HepG2 (cell line): Measurements from ENCODE around the gene SLC25A1. TPM values are rescaled to one million over a fixed set of nuclear protein-coding genes. Genes with fewer than 3 reads are reported as not detected.

Source experiments
- ATAC-seq: fragments of 200-7000 bp; cut with Tn5 transposase; 3 replicates; pipeline ENCODE4 v1.9.1; 2020; ENCODE audit warnings: mild to moderate bottlenecking, moderate library complexity
- BruUV-seq: library from RNA; stranded (reverse); fragments of 400-500 nt; replicated peaks from 2 replicates; lab custom pipeline; 2021; lab: Mats Ljungman, UMichigan
- CTCF ChIA-PET: fragments of 300-600 bp; formaldehyde crosslinking; extraction: SDS; loops from one replicate; lab custom pipeline; 2021; ENCODE audit warnings: low total read pairs, inconsistent platforms, low intra/inter-chr PET ratio; lab: Yijun Ruan, JAX
- POLR2A ChIA-PET: fragments of 350-600 bp; sonication (Branson Sonifier 250); formaldehyde crosslinking; loops from one replicate; lab custom pipeline; 2020; ENCODE audit warnings: antibody characterized with exemption, inconsistent platforms; lab: Yijun Ruan, JAX
- DNase-seq: peaks from one replicate; pipeline ENCODE4 v3.0.0-alpha.2; 2015; ENCODE audit warnings: low spot score
- FAIRE-seq: peaks from 3 replicates; lab custom pipeline; 2011; peaks lifted over from hg19 to GRCh38; lab: Jason Lieb, UNC
- H2AFZ ChIP-seq: one replicate; pipeline ENCODE4 v1.6.1; 2011; ENCODE audit warnings: low read length, inconsistent platforms
- H3K27ac ChIP-seq: fragments of 300-600 bp; 3 replicates; pipeline ENCODE4 v1.8.0; 2011; ENCODE audit warnings: mixed run types, mild to moderate bottlenecking, mixed read lengths, low read length, inconsistent platforms; ENCODE audit not compliant: insufficient read depth; ENCODE audit errors: extremely low read length
- H3K27me3 ChIP-seq, 2 experiments: fragments of 200-600 bp in 1 of 2; 2 replicates in 1 of 2; 3 replicates in 1 of 2; pipeline versions ENCODE4 v1.6.0 to v1.8.0; 2011; ENCODE audit warnings: low read length in 2 of 2, mild to moderate bottlenecking in 2 of 2, moderate library complexity in 2 of 2, inconsistent platforms in 1 of 2; ENCODE audit not compliant: insufficient read depth in 2 of 2, control insufficient read depth in 1 of 2
- H3K36me3 ChIP-seq, 2 experiments: fragments of 200-600 bp in 1 of 2; replicated peaks in 1 of 2; 2 replicates in 1 of 2; 3 replicates in 1 of 2; pipeline versions ENCODE4 v1.5.1 to v1.8.0; 2011; ENCODE audit warnings: low read length in 2 of 2, inconsistent platforms in 1 of 2; ENCODE audit not compliant: insufficient read depth in 2 of 2, control insufficient read depth in 1 of 2
- H3K4me1 ChIP-seq: 2 replicates; pipeline ENCODE4 v1.5.1; 2012; ENCODE audit warnings: low read length, inconsistent platforms; ENCODE audit not compliant: insufficient read depth
- H3K4me2 ChIP-seq: 2 replicates; pipeline ENCODE4 v1.6.0; 2011; ENCODE audit warnings: low read depth, low read length, inconsistent platforms
- H3K4me3 ChIP-seq, 3 experiments: fragments of 200-600 bp in 1 of 3; sonication (generic), shearing (Covaris generic) in 1 of 3; replicated peaks in 1 of 3; 2 replicates each; pipeline ENCODE4 v1.5.1; 2011 to 2016; ENCODE audit warnings: low read length in 3 of 3, inconsistent platforms in 2 of 3, low read depth in 2 of 3, mild to moderate bottlenecking in 2 of 3, control low read depth in 1 of 3, mixed read lengths in 1 of 3; ENCODE audit not compliant: insufficient read depth in 1 of 3
- H3K79me2 ChIP-seq: one replicate; pipeline ENCODE4 v1.6.1; 2011; ENCODE audit warnings: low read length, inconsistent platforms; ENCODE audit not compliant: insufficient read depth
- H3K9ac ChIP-seq: 2 replicates; pipeline ENCODE4 v1.6.0; 2011; ENCODE audit warnings: mild to moderate bottlenecking, low read depth, low read length, inconsistent platforms; ENCODE audit not compliant: insufficient read depth
- H3K9me3 ChIP-seq: 2 replicates; pipeline ENCODE4 v1.5.1; 2012; ENCODE audit warnings: mild to moderate bottlenecking, low read length
- H4K20me1 ChIP-seq: 2 replicates; pipeline ENCODE4 v1.6.0; 2011; ENCODE audit warnings: inconsistent platforms, mild to moderate bottlenecking, low read length, moderate library complexity; ENCODE audit not compliant: insufficient read depth
- BCL6 ChIP-seq: IDR thresholded peaks from 2 replicates; pipeline ENCODE4 v1.6.1; 2016; ENCODE audit warnings: missing genetic modification reagents, missing compliant biosample characterization
- CENPX ChIP-seq: sonication (generic); formaldehyde crosslinking; IDR thresholded peaks from 2 replicates; pipeline ENCODE4 v1.9.0; 2021; ENCODE audit warnings: mild to moderate bottlenecking, missing genetic modification reagents, moderate library complexity
- EED ChIP-seq: sonication (generic); formaldehyde crosslinking; IDR thresholded peaks from 2 replicates; pipeline ENCODE4 v1.5.0; 2020; ENCODE audit warnings: mild to moderate bottlenecking, missing genetic modification reagents
- PHF8 ChIP-seq: sonication (generic); formaldehyde crosslinking; IDR thresholded peaks from 2 replicates; pipeline ENCODE4 v1.5.0; 2020; ENCODE audit warnings: missing genetic modification reagents
- ZIK1 ChIP-seq: sonication (generic); formaldehyde crosslinking; IDR thresholded peaks from 2 replicates; pipeline ENCODE4 v1.5.0; 2020; ENCODE audit warnings: mild to moderate bottlenecking, low read depth, missing genetic modification reagents, borderline replicate concordance
- ZNF121 ChIP-seq: sonication (generic); formaldehyde crosslinking; IDR thresholded peaks from 2 replicates; pipeline ENCODE4 v1.5.0; 2020; ENCODE audit warnings: mild to moderate bottlenecking, missing genetic modification reagents
- WGBS: methylation state at CpG from one replicate; pipeline ENCODE4 v1.1.6; 2017; ENCODE audit warnings: low lambda C conversion rate; 5-methylcytosine and 5-hydroxymethylcytosine counted together
- in situ Hi-C: cut with HindIII; loops from 2 replicates; pipeline ENCODE4 v1.10.0; 2017; ENCODE audit warnings: low pct_unique_long_range_greater_than_20kb; ENCODE audit not compliant: extremely low pct_ligation_motif_present
- intact Hi-C: fragments of 100-400 bp; cut with micrococcal nuclease; formaldehyde crosslinking; loops from one replicate; pipeline ENCODE4 v1.10.0; 2022; ENCODE audit not compliant: unreplicated experiment
- polyA plus RNA-seq, 8 experiments: library from polyadenylated mRNA; depleted of rRNA in 3 of 8; stranded (reverse) in 7 of 8; unstranded in 1 of 8; fragments of >200 nt; fragmentation: Illumina TruSeq in 4 of 8; extraction: Trizol in 4 of 8; gene quantifications; 2 replicates each; pipeline versions ENCODE4 v1.2.1 to v1.2.3, GENCODE V29; 2011 to 2016; ENCODE audit warnings: low read depth in 4 of 8, missing spikeins in 1 of 8, mixed read lengths in 1 of 8; ENCODE audit not compliant: insufficient read depth in 1 of 8
- total RNA-seq, 5 experiments: library from RNA; depleted of rRNA; stranded (reverse); fragments of >200 nt; fragmentation: Illumina TruSeq; extraction: Trizol; gene quantifications; 2 replicates each; pipeline ENCODE4 v1.2.3, GENCODE V29; 2016; ENCODE audit warnings: low read depth in 1 of 5

The SLC25A1 gene
- total and polyA plus RNA-seq, 2 of the 13 experiments (the other 11 are each of a cell fraction or from before 2014, with no cell fraction given): 49.4 to 161 TPM

GRCh38 chr22:19167106-19167869, 11.2 kb downstream of the SLC25A1 start:
- H3K4me2 ChIP-seq: peak overlapping the region; percentile 5; the same call in 1 of the 2 replicates
- no peaks in the 10 kb centered on the region for H3K36me3 ChIP-seq
- no peaks in the 10 kb centered on the region for H3K9me3 ChIP-seq
- CTCF ChIA-PET: no interaction called here
- TF ChIP-seq ZNF121 (CRISPR knock-in tag) (peak; percentile 68), BCL6 (CRISPR knock-in tag) (no peak)
- peaks cover 8% of the 10 kb centered on the region for H3K79me2 ChIP-seq
- intact Hi-C loops: no loop called here
- no peak overlapping the region for H3K27ac ChIP-seq
- ATAC-seq (no peak), DNase-seq (no peak), FAIRE-seq (no peak)
- peaks cover 7 to 43% of the 10 kb centered on the region in 2 experiments for H3K27me3 ChIP-seq
- BruUV-seq: no TSS peak
- 17% methylated on average over 6 of the region's 13 CpGs for WGBS
- H2AFZ ChIP-seq: no peak overlapping the region
- peaks cover 27% of the 10 kb centered on the region for H3K4me1 ChIP-seq
- no peak overlapping the region for H3K4me3 ChIP-seq
- POLR2A ChIA-PET: interaction anchor here (1.3 to 1.9 kb wide), 2 partner anchors 11 to 23 kb away, joined by 3 to 5 read pairs; partner anchors contain the start of genes ESS2 and SLC25A1
- H3K9ac ChIP-seq: no peak overlapping the region
- in situ Hi-C loops: no loop called here
- 0 out of 2 replicates have a peak, but pooled peaks cover 3% of the 10 kb centered on the region for H4K20me1 ChIP-seq

- ChIA-PET POLR2A (no interaction called here), CTCF (no interaction called here)
- no peak for TF ChIP-seq ZIK1 (CRISPR knock-in tag)
- TF ChIP-seq PHF8 (CRISPR knock-in tag): no peak
- no peak for TF ChIP-seq CENPX (CRISPR knock-in tag)
- TF ChIP-seq EED (CRISPR knock-in tag): no peak
- no TSS peak for BruUV-seq
- Histone ChIP-seq H3K27me3 (peaks cover 7 to 52% of the 10 kb centered on the region in 2 experiments), H3K9me3 (no peaks in the 10 kb centered on the region), H2AFZ (no peak overlapping the region), H4K20me1 (no peaks in the 10 kb centered on the region), H3K36me3 (no peaks in the 10 kb centered on the region), H3K4me3 (no peak overlapping the region), H3K79me2 (no peaks in the 10 kb centered on the region), H3K27ac (no peak overlapping the region), H3K9ac (no peak overlapping the region), H3K4me1 (peaks cover 27% of the 10 kb centered on the region), H3K4me2 (no peak overlapping the region)
- 48% methylated on average over 8 of the region's 8 CpGs for WGBS
- in situ Hi-C loops: no loop called here
- FAIRE-seq: no peak
- intact Hi-C loops: no loop called here
- DNase-seq: no peak
- no peak for ATAC-seq
These were observed 12.1 kb downstream of the SLC25A1 start for GRCh38 chr22:19166421-19166820.
